ENCODE measurements around the gene DCBLD1. TPM values are rescaled to one million over a fixed set of nuclear protein-coding genes. Genes with fewer than 3 reads are reported as not detected.

Gene DCBLD1
- total and polyA plus RNA-seq, 2 of the 13 experiments (the other 11 are each of a cell fraction or from before 2014, with no cell fraction given): 23.2 to 41.5 TPM

DNA sequence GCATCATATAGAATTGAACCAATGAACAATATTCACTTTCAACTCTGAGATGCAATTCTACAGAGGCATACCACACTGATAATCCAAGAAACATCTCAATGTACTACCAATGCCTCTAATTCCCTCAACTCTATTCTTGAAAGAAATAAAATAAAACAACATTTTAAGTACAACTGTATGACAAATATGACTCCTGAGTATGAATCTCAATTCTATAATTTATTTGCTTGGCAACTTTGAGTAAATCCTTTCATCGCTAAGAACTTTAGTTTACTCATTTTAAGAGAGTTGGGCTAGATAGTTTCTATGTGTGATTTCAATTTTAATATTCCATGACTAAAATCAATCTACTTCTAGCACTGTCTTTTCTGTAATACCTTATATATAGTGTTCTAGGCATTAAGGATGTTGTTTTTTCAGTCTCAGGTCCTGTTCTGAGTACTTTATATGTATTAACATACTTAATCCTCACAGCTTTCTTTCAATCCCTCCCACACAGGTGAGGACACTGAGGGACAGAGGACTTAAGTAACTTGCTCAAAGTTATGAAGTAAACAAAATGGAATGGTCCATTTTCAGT, 86.4 kb downstream of the DCBLD1 start (continued):
- TF ChIP-seq, protein P1, sequence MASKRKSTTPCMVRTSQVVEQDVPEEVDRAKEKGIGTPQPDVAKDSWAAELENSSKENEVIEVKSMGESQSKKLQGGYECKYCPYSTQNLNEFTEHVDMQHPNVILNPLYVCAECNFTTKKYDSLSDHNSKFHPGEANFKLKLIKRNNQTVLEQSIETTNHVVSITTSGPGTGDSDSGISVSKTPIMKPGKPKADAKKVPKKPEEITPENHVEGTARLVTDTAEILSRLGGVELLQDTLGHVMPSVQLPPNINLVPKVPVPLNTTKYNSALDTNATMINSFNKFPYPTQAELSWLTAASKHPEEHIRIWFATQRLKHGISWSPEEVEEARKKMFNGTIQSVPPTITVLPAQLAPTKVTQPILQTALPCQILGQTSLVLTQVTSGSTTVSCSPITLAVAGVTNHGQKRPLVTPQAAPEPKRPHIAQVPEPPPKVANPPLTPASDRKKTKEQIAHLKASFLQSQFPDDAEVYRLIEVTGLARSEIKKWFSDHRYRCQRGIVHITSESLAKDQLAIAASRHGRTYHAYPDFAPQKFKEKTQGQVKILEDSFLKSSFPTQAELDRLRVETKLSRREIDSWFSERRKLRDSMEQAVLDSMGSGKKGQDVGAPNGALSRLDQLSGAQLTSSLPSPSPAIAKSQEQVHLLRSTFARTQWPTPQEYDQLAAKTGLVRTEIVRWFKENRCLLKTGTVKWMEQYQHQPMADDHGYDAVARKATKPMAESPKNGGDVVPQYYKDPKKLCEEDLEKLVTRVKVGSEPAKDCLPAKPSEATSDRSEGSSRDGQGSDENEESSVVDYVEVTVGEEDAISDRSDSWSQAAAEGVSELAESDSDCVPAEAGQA (IDR thresholded peaks at IDR 0.05; ENCODE audit: low read depth): no peak
- TF ChIP-seq, protein P1 (CRISPR knock-in tag; IDR thresholded peaks at IDR 0.05; ENCODE audit: borderline replicate concordance): no peak
- TF ChIP-seq, protein P2, sequence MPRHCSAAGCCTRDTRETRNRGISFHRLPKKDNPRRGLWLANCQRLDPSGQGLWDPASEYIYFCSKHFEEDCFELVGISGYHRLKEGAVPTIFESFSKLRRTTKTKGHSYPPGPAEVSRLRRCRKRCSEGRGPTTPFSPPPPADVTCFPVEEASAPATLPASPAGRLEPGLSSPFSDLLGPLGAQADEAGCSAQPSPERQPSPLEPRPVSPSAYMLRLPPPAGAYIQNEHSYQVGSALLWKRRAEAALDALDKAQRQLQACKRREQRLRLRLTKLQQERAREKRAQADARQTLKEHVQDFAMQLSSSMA (CRISPR knock-in tag; IDR thresholded peaks at IDR 0.05): no peak
- no peak for TF ChIP-seq ZNF547 (CRISPR knock-in tag; IDR thresholded peaks at IDR 0.05)

DNA sequence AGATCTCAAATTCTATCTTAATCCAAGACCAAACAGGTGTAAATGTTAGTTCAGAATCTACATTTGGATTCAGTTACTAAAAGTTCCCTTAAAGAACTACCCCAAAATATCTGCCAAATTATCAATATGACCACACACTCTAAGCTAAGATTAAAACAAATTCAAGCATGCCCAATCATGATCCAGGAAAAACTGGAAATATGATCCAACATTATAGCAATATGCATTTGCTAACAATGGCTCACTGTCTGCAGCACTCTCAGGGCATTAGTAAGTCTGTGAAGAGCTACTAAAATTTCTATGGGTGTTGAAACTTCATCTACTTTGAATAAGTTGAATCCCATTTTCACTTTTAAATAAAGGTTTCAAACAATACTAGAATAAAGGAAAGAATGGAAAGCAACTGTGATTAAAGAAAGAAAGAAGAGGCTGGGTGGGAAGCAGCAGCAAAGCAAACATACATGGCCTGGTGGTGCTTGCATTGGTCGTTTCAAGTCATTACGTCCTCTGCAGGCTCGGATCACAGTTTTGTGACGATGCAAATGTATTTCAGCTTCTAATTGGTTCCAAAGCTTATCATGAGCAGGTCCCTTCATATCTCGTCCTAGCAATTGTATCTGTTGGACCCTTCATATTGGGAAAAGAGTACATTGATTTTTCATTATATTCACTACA, 90.7 kb downstream of the DCBLD1 start:
- 92% methylated on average over 5 of the region's 5 CpGs for WGBS (ENCODE audit: low lambda C conversion rate)
- ChIA-PET CTCF (ENCODE audit: low intra/inter-chr PET ratio, low total read pairs) (no interaction called here), POLR2A (interaction anchor here (1.7 kb wide), 1 partner anchor 29 kb away, joined by 4 read pairs; the partner anchor contains the start of gene GOPC)
- H2AFZ ChIP-seq (ENCODE audit: low read length): no peak overlapping the region
- DNase-seq (ENCODE audit: low spot score) (no peak), FAIRE-seq (no peak), ATAC-seq (no peak)
- intact Hi-C loops (cut with micrococcal nuclease; ENCODE audit: unreplicated experiment): no loop called here
- peaks cover 21 to 78% of the 10 kb centered on the region in 2 experiments for H3K36me3 ChIP-seq (replicated peaks in 1 of 2; ENCODE audit: control insufficient read depth in 1 of 2, insufficient read depth in 2 of 2, low read length in 2 of 2)
- no peaks in the 10 kb centered on the region for H3K9me3 ChIP-seq (ENCODE audit: low read length)
- H3K4me3 ChIP-seq (replicated peaks in 1 of 3; ENCODE audit: insufficient read depth in 1 of 3, low read depth in 2 of 3, low read length in 3 of 3): no peak overlapping the region
- no peaks in the 10 kb centered on the region for H3K79me2 ChIP-seq (ENCODE audit: insufficient read depth, low read length)
- no TSS peak for BruUV-seq (replicated peaks)
- no peak overlapping the region for H3K9ac ChIP-seq (ENCODE audit: insufficient read depth, low read depth, low read length)
- no peak overlapping the region for H3K27ac ChIP-seq (ENCODE audit: extremely low read length, insufficient read depth, low read length)
- no peaks in the 10 kb centered on the region for H4K20me1 ChIP-seq (ENCODE audit: insufficient read depth, low read length)
- no peaks in the 10 kb centered on the region for H3K27me3 ChIP-seq (ENCODE audit: control insufficient read depth in 1 of 2, insufficient read depth in 2 of 2, low read length in 2 of 2)
- no peaks in the 10 kb centered on the region for H3K4me1 ChIP-seq (ENCODE audit: insufficient read depth, low read length)
- in situ Hi-C loops (cut with HindIII; ENCODE audit: extremely low pct_ligation_motif_present, low pct_unique_long_range_greater_than_20kb): no loop called here
- H3K4me2 ChIP-seq (ENCODE audit: low read depth, low read length): no peak overlapping the region
- no peak for TF ChIP-seq ZNF180 (CRISPR knock-in tag; IDR thresholded peaks at IDR 0.05; ENCODE audit: borderline replicate concordance, low read depth)
- no peak for TF ChIP-seq ASH2L (IDR thresholded peaks at IDR 0.05; ENCODE audit: insufficient read length, low read depth, low read length)
- TF ChIP-seq ZNF17 (CRISPR knock-in tag; IDR thresholded peaks at IDR 0.05): no peak
- TF ChIP-seq, protein P3, sequence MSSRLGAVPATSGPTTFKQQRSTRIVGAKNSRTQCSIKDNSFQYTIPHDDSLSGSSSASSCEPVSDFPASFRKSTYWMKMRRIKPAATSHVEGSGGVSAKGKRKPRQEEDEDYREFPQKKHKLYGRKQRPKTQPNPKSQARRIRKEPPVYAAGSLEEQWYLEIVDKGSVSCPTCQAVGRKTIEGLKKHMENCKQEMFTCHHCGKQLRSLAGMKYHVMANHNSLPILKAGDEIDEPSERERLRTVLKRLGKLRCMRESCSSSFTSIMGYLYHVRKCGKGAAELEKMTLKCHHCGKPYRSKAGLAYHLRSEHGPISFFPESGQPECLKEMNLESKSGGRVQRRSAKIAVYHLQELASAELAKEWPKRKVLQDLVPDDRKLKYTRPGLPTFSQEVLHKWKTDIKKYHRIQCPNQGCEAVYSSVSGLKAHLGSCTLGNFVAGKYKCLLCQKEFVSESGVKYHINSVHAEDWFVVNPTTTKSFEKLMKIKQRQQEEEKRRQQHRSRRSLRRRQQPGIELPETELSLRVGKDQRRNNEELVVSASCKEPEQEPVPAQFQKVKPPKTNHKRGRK (CRISPR knock-in tag; IDR thresholded peaks at IDR 0.05): no peak
- no peak for TF ChIP-seq TAF1 (CRISPR knock-in tag; IDR thresholded peaks at IDR 0.05)
- TF ChIP-seq ZNF879 (CRISPR knock-in tag; IDR thresholded peaks at IDR 0.05): no peak
- TF ChIP-seq PHB2 (IDR thresholded peaks at IDR 0.05; ENCODE audit: partially characterized antibody): no peak
- TF ChIP-seq, protein P4, sequence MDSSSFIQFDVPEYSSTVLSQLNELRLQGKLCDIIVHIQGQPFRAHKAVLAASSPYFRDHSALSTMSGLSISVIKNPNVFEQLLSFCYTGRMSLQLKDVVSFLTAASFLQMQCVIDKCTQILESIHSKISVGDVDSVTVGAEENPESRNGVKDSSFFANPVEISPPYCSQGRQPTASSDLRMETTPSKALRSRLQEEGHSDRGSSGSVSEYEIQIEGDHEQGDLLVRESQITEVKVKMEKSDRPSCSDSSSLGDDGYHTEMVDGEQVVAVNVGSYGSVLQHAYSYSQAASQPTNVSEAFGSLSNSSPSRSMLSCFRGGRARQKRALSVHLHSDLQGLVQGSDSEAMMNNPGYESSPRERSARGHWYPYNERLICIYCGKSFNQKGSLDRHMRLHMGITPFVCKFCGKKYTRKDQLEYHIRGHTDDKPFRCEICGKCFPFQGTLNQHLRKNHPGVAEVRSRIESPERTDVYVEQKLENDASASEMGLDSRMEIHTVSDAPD (CRISPR knock-in tag; IDR thresholded peaks at IDR 0.05): no peak
- TF ChIP-seq SMC3 (IDR thresholded peaks at IDR 0.05; ENCODE audit: low read length): no peak
